NCI-H2196 (cell line): ENCODE data around the gene SEC31A.
A peak's percentile ranks its signal among the peaks of the same experiment; 100 is the strongest.

Experiments used
- DNase-seq: peaks from one replicate; lab custom pipeline; 2025; ENCODE audit not compliant: unreplicated experiment; lab: John Stamatoyannopoulos, UW

The SEC31A gene

GRCh38 chr4:82798168-82799005 lies 92.6 kb downstream of the SEC31A start, which contains the start of gene SCD5:
Gene SCD5 (minus strand): TSS chr4:82798796. CDS start chr4:82798537, 259 bp downstream.
- DNase-seq: peak; percentile 55

- DNase-seq: no peak
Measured at GRCh38 chr4:82797405-82798111, 93.4 kb downstream of the SEC31A start.

- DNase-seq: no peak
Measured at GRCh38 chr4:82797040-82797404, 93.9 kb downstream of the SEC31A start.

- DNase-seq: no peak
Measured at GRCh38 chr4:82792912-82793649, 97.9 kb downstream of the SEC31A start.

- no peak for DNase-seq
Measured at GRCh38 chr4:82791179-82791578, 99.8 kb downstream of the SEC31A start.

GRCh38 chr4:82790060-82790660 lies 100.8 kb downstream of the SEC31A start:
- no peak for DNase-seq

GRCh38 chr4:82789025-82789776 lies 101.8 kb downstream of the SEC31A start:
- DNase-seq: no peak

- DNase-seq: no peak
Measured at GRCh38 chr4:82787342-82787741, 103.6 kb downstream of the SEC31A start.

- DNase-seq: no peak
Measured at GRCh38 chr4:82786828-82787227, 104.1 kb downstream of the SEC31A start.

GRCh38 chr4:82785611-82786400 lies 105.1 kb downstream of the SEC31A start:
- DNase-seq: no peak

GRCh38 chr4:82784681-82785610 lies 106.0 kb downstream of the SEC31A start:
- no peak for DNase-seq

GRCh38 chr4:82782626-82783345 lies 108.2 kb downstream of the SEC31A start:
- no peak for DNase-seq

- DNase-seq: peak; percentile 84
Measured at GRCh38 chr4:82780752-82781231, 110.2 kb downstream of the SEC31A start.

- no peak for DNase-seq
Measured at GRCh38 chr4:82780170-82780751, 110.7 kb downstream of the SEC31A start.

- DNase-seq: no peak
Measured at GRCh38 chr4:82779032-82779431, 111.9 kb downstream of the SEC31A start.

- no peak for DNase-seq
Measured at GRCh38 chr4:82777857-82778525, 113.0 kb downstream of the SEC31A start.
